ENCODE measurements around the gene HSD17B1. TPM values are rescaled to one million over a fixed set of nuclear protein-coding genes. Genes with fewer than 3 reads are reported as not detected.

Gene HSD17B1
- total and polyA plus RNA-seq, 2 of the 4 experiments (the other 2 are of a cell fraction): 0.72 to 1.4 TPM

GRCh38 chr17:42564815-42565522 is 12.2 kb downstream of the HSD17B1 start:
- Histone ChIP-seq H2BK5ac (ENCODE audit: low read depth, low read length, poor library complexity, severe bottlenecking) (no peak overlapping the region), H2AK9ac (replicated peaks; ENCODE audit: low read depth, low read length, poor library complexity) (no peak overlapping the region), H3K23ac (ENCODE audit: low read depth, low read length) (no peak overlapping the region), H3K36me3 (ENCODE audit: control insufficient read depth, insufficient read depth, low read length) (peaks cover 45% of the 10 kb centered on the region), H3K79me1 (ENCODE audit: low read depth in 1 of 2, low read length in 2 of 2) (peaks cover 44 to 81% of the 10 kb centered on the region in 2 experiments), H3K18ac (ENCODE audit: low read depth, low read length) (no peak overlapping the region), H2AFZ (replicated peaks; ENCODE audit: low read length, poor library complexity) (no peak overlapping the region), H4K91ac (ENCODE audit: insufficient read depth, low read depth, low read length) (no peak overlapping the region), H3K4me1 (ENCODE audit: control insufficient read depth, insufficient read depth, low read length) (peaks cover 19% of the 10 kb centered on the region), H2BK20ac (ENCODE audit: low read depth, low read length) (no peak overlapping the region), H4K8ac (ENCODE audit: low read depth in 2 of 2, low read length in 2 of 2) (no peak overlapping the region), H3K4me3 (ENCODE audit: insufficient read depth, low read depth, low read length) (no peak overlapping the region), H3K9me3 (ENCODE audit: control insufficient read depth, insufficient read depth, low read length) (no peaks in the 10 kb centered on the region), H3K27me3 (ENCODE audit: control insufficient read depth, insufficient read depth, low read length) (no peaks in the 10 kb centered on the region), H3K14ac (replicated peaks; ENCODE audit: low read depth, low read length) (no peak overlapping the region), H3K9ac (ENCODE audit: low read depth, low read length) (no peak overlapping the region), H3K27ac (ENCODE audit: insufficient read depth, low read length) (no peak overlapping the region), H2AK5ac (ENCODE audit: low read depth, low read length) (no peak overlapping the region), H3K56ac (ENCODE audit: extremely low read depth, insufficient read depth, low read length) (no peak overlapping the region), H2BK120ac (ENCODE audit: low read depth, low read length) (no peak overlapping the region), H3K4ac (ENCODE audit: low read depth, low read length) (no peak overlapping the region), H4K20me1 (ENCODE audit: insufficient read depth, low read length) (peaks cover 6% of the 10 kb centered on the region; the same call in 1 of the 2 replicates), H2BK15ac (ENCODE audit: low read depth, low read length) (no peak overlapping the region), H3K4me2 (ENCODE audit: low read depth, low read length) (no peak overlapping the region), H3K9me1 (ENCODE audit: insufficient read depth, low read length) (peaks cover 21% of the 10 kb centered on the region), H4K5ac (ENCODE audit: low read depth, low read length) (no peak overlapping the region)
- CTCF ChIA-PET: no interaction called here
- dilution Hi-C loops (cut with HindIII; ENCODE audit: low sequenced_read_pairs, unreplicated experiment): no loop called here
- POLR2A ChIA-PET (ENCODE audit: unreplicated experiment): interaction anchor here (0.5 to 0.6 kb wide), 2 partner anchors 25 to 90 kb away, joined by 3 read pairs; no protein-coding TSS in a partner anchor
- TF ChIP-seq MAZ (IDR thresholded peaks at IDR 0.05; ENCODE audit: borderline replicate concordance, low read depth, low read length): no peak
- no peak for TF ChIP-seq RAD21 (IDR thresholded peaks at IDR 0.05; ENCODE audit: low read length)
- TF ChIP-seq POLR2A (IDR thresholded peaks at IDR 0.05; ENCODE audit: low read depth, low read length): no peak
- TF ChIP-seq, protein P1, sequence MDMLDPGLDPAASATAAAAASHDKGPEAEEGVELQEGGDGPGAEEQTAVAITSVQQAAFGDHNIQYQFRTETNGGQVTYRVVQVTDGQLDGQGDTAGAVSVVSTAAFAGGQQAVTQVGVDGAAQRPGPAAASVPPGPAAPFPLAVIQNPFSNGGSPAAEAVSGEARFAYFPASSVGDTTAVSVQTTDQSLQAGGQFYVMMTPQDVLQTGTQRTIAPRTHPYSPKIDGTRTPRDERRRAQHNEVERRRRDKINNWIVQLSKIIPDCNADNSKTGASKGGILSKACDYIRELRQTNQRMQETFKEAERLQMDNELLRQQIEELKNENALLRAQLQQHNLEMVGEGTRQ (IDR thresholded peaks at IDR 0.05; ENCODE audit: low read depth, low read length): no peak
- no peak for TF ChIP-seq CHD1 (IDR thresholded peaks at IDR 0.05; ENCODE audit: low read depth, low read length)
- TF ChIP-seq, protein P2, sequence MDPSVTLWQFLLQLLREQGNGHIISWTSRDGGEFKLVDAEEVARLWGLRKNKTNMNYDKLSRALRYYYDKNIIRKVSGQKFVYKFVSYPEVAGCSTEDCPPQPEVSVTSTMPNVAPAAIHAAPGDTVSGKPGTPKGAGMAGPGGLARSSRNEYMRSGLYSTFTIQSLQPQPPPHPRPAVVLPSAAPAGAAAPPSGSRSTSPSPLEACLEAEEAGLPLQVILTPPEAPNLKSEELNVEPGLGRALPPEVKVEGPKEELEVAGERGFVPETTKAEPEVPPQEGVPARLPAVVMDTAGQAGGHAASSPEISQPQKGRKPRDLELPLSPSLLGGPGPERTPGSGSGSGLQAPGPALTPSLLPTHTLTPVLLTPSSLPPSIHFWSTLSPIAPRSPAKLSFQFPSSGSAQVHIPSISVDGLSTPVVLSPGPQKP (IDR thresholded peaks at IDR 0.05; ENCODE audit: borderline replicate concordance, low read depth, low read length): no peak
- TF ChIP-seq RCOR1 (IDR thresholded peaks at IDR 0.05; ENCODE audit: insufficient replicate concordance, low read length): no peak
- no peak for TF ChIP-seq MXI1 (IDR thresholded peaks at IDR 0.05; ENCODE audit: borderline replicate concordance, low read depth, low read length)
- no peak for TF ChIP-seq RFX5 (IDR thresholded peaks at IDR 0.05; ENCODE audit: low read depth, low read length)
- TF ChIP-seq SMC3 (IDR thresholded peaks at IDR 0.05; ENCODE audit: low read depth, low read length): no peak
- DNase-seq (no peak), ATAC-seq (ENCODE audit: low read depth) (no peak)
- in situ Hi-C loops (cut with MboI; ENCODE audit: low sequenced_read_pairs): no loop called here
- 100% methylated on average over 2 of the region's 15 CpGs; no CpG with 5 or more reads in 1 of the 2 experiments for WGBS, 2 experiments (ENCODE audit: extremely low coverage in 2 of 2, insufficient read length in 1 of 2)
- intact Hi-C loops (cut with micrococcal nuclease): no loop called here
- no TSS peak for BruUV-seq (replicated peaks)

All from IMR-90 (cell line).